GM18951 (cell line): ENCODE measurements around the gene F11R.
"Not testable (repeated sequence)": the region's sequence is repeated elsewhere in the genome, so short reads cannot be mapped to it uniquely, and the experiment has no call there.

ENCODE experiments used
- POLR2A ChIP-seq: IDR thresholded peaks from 4 replicates; pipeline ENCODE4 v1.6.1; 2011; ENCODE audit warnings: mild to moderate bottlenecking; ENCODE audit not compliant: insufficient read length, insufficient read depth; ENCODE audit errors: extremely low read depth
- in situ Hi-C: fragments of 300-500 bp; cut with MboI; formaldehyde crosslinking; loops from one replicate; pipeline ENCODE4 v1.12.0; 2022; ENCODE audit warnings: low sequenced_read_pairs, mixed read lengths, inconsistent platforms; ENCODE audit not compliant: unreplicated experiment

F11R gene

GRCh38 chr1:161020509-161021164 lies at the start of gene F11R:
Gene F11R (minus strand): TSS chr1:161021152. CDS start chr1:161021073, 79 bp downstream.
- in situ Hi-C loops = no loop called here

GRCh38 chr1:161069731-161070270 lies 48.8 kb upstream of the F11R start, which contains the start of gene ARHGAP30:
Gene ARHGAP30 (minus strand): TSS chr1:161069891. CDS start chr1:161069624, 267 bp downstream.
- TF ChIP-seq POLR2A = peak; percentile 83
- in situ Hi-C loops = no loop called here

More at GRCh38 chr1:161020509-161021164, at the start of gene F11R:
- TF ChIP-seq POLR2A = no peak

- in situ Hi-C loops = no loop called here
- no peak for TF ChIP-seq POLR2A
Measured at GRCh38 chr1:161069241-161069640, 48.3 kb upstream of the F11R start.

- in situ Hi-C loops = no loop called here
- TF ChIP-seq POLR2A = no peak
Measured at GRCh38 chr1:161068306-161069234, 47.6 kb upstream of the F11R start.

GRCh38 chr1:161066694-161067093 lies 45.7 kb upstream of the F11R start:
- in situ Hi-C loops = no loop called here
- no peak for TF ChIP-seq POLR2A

GRCh38 chr1:161065681-161066080 lies 44.7 kb upstream of the F11R start:
- in situ Hi-C loops = not testable (repeated sequence)

GRCh38 chr1:161063936-161064335 lies 43.0 kb upstream of the F11R start:
- in situ Hi-C loops = not testable (repeated sequence)

- in situ Hi-C loops = no loop called here
- TF ChIP-seq POLR2A = no peak
Measured at GRCh38 chr1:161061419-161061818, 40.5 kb upstream of the F11R start.

- no peak for TF ChIP-seq POLR2A
- in situ Hi-C loops = no loop called here
Measured at GRCh38 chr1:161059293-161059692, 38.3 kb upstream of the F11R start.

- TF ChIP-seq POLR2A = no peak
- in situ Hi-C loops = no loop called here
Measured at GRCh38 chr1:161054805-161055204, 33.9 kb upstream of the F11R start.

- TF ChIP-seq POLR2A = no peak
- in situ Hi-C loops = no loop called here
Measured at GRCh38 chr1:161054232-161054631, 33.3 kb upstream of the F11R start.

- TF ChIP-seq POLR2A = no peak
- in situ Hi-C loops = no loop called here
Measured at GRCh38 chr1:161052899-161053298, 31.9 kb upstream of the F11R start.

- in situ Hi-C loops = no loop called here
- no peak for TF ChIP-seq POLR2A
Measured at GRCh38 chr1:161051219-161051618, 30.3 kb upstream of the F11R start.
